Astrocyte (in vitro differentiated cells and primary cell): ENCODE results near the gene UGT2B17.
"Not testable (repeated sequence)": the region's sequence is repeated elsewhere in the genome, so short reads cannot be mapped to it uniquely, and the experiment has no call there.

ENCODE experiments used
- EZH2 ChIP-seq: IDR thresholded peaks from 2 replicates; pipeline ENCODE4 v1.6.1; 2012; ENCODE audit warnings: mild to moderate bottlenecking, low read length, inconsistent platforms; ENCODE audit not compliant: insufficient read depth
- TF ChIP-seq, protein P1 (sequence below): IDR thresholded peaks from 2 replicates; pipeline ENCODE4 v1.5.1; 2011; ENCODE audit warnings: low read depth, mild to moderate bottlenecking, inconsistent platforms, low read length, moderate library complexity; ENCODE audit not compliant: insufficient read depth

DNA sequence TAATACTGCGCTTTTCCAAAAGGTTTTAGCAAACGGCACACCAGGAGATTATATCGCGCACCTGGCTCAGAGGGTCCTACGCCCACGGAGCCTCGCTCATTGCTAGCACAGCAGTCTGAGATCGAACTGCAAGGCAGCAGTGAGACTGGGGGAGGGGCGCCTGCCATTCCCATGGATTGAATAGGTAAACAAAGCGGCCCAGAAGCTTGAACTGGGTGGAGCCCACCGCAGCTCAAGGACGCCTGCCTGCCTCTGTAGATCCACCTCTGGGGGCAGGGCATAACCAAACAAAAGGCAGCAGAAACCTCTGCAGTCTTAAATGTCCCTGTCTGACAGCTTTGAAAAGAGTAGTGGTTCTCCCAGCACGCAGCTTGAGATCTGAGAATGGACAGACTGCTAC, 33.4 kb downstream of the UGT2B17 start:
- TF ChIP-seq, protein P1, sequence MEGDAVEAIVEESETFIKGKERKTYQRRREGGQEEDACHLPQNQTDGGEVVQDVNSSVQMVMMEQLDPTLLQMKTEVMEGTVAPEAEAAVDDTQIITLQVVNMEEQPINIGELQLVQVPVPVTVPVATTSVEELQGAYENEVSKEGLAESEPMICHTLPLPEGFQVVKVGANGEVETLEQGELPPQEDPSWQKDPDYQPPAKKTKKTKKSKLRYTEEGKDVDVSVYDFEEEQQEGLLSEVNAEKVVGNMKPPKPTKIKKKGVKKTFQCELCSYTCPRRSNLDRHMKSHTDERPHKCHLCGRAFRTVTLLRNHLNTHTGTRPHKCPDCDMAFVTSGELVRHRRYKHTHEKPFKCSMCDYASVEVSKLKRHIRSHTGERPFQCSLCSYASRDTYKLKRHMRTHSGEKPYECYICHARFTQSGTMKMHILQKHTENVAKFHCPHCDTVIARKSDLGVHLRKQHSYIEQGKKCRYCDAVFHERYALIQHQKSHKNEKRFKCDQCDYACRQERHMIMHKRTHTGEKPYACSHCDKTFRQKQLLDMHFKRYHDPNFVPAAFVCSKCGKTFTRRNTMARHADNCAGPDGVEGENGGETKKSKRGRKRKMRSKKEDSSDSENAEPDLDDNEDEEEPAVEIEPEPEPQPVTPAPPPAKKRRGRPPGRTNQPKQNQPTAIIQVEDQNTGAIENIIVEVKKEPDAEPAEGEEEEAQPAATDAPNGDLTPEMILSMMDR, result not testable (repeated sequence)
- not testable (repeated sequence) for TF ChIP-seq EZH2
